Measurements from ENCODE around the gene ARHGEF26. TPM values are rescaled to one million over a fixed set of nuclear protein-coding genes. Genes with fewer than 3 reads are reported as not detected.

Gene ARHGEF26
- total RNA-seq, 2 experiments from 2014 or later, result 0.08 TPM; not detected in 1

DNA sequence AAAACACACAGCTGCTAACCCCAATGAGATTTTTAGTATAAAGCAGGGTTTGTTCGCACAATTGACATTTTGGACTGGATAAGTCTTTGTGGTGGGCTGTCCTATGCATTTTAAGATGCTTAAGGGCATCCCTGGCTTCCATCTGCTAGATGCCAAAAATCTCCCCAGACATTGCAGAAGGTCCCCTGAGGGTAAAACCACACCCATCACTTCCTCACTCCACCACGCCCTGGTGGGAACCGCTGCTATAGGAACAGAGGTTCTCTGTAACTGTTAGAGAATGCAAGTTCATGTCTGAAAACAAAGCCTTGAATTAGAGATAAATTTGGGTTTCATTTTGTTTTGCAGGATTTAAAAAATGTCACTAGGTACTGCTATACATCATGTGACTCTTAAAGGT, 67.7 kb downstream of the ARHGEF26 start:
- ChIA-PET POLR2A (no interaction called here), CTCF (no interaction called here)

DNA sequence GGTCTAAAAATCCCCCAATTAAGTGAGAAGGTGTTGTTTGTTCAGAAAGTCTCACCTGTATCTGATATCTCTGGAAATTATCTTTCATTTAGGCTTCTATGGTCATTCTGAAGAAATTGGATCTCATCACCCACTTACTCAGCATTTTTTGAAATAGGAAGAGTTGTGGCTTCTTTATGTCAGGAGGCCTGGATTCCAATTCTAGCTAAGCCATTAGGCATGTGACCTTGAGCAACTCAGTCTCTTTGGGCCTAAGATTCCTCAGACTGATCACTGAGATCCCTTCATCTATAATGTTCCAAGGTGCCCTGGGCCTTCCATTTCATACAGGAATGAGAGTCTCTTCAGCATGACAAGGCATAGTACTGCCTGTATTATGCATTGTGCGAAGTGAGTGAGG, 70.3 kb downstream of the ARHGEF26 start:
- ChIA-PET CTCF (no interaction called here), POLR2A (no interaction called here)

DNA sequence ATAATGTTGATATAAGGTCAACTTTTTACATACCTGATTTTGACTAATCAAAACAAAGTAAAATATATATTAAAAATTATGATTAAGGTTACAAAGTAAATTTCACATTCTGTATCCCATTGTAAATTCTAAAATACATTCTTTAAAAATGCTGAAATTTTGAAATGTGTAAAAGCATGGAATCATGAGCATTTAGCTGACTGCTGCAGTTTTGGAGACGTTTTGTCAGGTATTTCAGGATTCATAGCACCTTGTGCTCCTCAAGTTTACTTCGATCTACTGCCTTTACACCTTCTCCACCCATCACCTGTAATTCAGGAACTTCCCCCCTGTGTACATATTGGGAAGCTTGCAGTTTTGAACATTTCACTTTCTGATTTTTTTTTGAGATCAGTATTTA, 71.0 kb downstream of the ARHGEF26 start:
- ChIA-PET POLR2A (no interaction called here), CTCF (no interaction called here)

DNA sequence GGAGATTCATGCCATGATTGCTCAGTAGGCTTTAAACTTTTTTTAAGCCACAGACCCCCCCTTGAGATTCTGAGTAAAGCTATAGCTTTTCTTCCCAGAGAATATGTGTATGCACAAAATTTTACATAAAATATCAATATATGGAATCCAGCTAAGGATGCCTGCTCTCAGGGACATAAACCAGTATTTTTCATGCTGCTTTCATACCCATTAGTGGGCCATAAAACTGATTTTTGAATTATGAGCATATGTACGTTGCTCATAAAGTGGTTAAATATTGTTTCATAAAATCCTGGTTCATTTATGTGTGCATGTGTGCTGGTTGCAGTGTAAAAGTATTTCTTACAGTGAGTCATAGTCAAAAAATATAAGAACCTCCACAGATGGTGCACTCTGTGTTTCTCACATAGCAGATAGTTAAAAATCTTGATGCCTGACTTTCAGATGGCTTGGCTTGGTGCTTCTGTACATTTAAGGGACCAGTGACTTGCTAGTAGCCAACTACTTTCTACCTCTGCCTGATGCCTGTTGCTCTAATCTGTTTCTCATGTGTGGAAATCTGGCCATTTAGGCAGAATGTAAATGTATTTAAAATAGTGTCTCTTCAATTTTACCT, 71.9 kb downstream of the ARHGEF26 start:
- CTCF ChIA-PET, result no interaction called here
- POLR2A ChIA-PET, result no interaction called here

DNA sequence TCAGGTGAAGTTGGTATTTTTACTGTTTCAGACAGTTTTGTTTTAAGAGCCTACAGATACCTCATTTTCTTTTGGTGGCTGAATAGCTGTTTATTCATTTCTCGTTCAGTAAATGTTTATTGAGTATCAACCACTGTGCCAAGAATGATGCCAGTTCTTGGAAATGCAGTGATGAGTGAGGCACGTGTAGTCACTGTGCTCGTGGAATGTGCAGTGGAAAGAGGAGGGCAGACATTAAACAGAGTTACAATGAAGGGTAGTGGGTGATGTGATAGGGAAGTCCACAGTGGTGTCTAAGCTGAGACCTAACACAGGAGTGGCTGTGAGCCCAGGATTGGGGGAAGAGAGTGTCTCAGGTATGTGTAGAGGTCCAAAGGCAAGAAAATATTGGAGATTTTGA, 73.7 kb downstream of the ARHGEF26 start:
- POLR2A ChIA-PET, result no interaction called here
- CTCF ChIA-PET, result no interaction called here

DNA sequence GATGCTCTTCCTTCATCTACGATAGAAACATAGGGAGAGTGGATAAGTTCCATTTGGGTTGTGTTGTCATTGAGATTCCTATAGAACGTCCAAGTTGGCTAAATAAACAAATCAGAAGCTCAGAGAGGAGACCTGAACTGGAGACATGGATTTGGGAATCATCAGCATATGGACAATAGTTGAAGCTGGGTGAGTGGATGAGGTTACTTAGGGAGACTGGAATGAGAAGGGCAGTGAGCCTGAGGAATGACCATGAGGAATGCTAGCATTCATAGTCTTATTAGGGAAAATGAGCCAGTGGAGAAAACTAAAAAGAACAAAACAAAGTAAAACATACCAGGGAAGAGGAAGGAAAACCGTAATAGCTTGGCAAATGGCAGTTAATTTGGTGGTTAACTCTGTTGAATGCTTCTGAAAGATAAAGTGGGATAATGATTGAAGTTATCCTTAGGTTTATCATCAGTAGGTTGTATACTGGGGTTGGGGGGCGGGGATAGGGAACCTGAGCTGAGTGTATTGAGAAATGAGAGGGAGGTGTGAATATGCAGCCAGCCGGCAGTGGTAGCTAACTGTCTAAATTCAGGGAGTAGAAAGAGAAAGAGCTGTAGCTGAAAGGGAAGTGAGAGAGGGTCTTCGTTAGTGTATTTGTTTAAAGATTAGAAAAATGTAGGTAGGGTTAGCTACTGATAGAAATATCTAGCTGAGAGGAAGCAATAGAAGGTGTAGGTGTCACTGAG, 74.6 kb downstream of the ARHGEF26 start:
- CTCF ChIA-PET, result no interaction called here

DNA sequence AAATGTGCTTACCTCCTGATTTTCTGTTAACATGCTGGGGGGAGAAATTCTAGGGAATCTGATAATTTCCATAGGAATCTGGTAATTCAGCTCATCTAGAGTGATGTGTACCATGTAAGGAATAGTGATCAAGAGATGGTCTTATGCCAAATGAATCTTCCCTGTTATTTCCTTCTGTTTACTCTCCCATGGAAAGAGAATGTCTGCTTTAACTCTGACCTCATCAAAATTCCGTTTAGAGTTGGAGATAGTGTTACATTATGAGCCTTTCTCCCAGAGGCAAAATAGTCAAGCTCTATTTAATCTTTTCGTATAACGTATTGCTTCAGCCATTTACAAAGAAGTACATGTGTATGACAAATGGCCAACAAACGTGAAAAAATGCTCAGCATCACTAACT, 76.6 kb downstream of the ARHGEF26 start:
- ChIA-PET POLR2A (no interaction called here), CTCF (no interaction called here)

More for the DNA sequence above, 74.6 kb downstream of the ARHGEF26 start:
- POLR2A ChIA-PET, result no interaction called here

DNA sequence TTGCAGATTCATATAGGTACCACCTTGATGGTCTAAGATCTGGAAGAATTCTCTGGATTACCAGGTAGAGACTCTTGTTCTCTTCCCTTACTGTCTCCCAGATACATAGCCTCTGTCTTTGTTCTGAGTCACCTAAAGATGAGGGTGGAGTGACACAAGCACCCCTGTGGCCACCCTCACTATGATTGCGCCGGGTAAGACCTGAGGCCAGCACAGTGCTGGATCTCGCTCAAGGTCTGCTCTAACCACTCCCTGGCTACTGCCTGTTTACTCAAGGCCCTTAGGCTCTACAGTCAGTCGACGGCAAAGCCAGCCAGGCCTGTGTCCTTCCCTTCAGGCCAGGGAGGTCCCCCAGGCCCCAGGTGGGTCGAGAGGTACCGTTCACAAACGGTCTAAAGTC, 88.3 kb downstream of the ARHGEF26 start:
- CTCF ChIA-PET, result no interaction called here
- POLR2A ChIA-PET, result no interaction called here

DNA sequence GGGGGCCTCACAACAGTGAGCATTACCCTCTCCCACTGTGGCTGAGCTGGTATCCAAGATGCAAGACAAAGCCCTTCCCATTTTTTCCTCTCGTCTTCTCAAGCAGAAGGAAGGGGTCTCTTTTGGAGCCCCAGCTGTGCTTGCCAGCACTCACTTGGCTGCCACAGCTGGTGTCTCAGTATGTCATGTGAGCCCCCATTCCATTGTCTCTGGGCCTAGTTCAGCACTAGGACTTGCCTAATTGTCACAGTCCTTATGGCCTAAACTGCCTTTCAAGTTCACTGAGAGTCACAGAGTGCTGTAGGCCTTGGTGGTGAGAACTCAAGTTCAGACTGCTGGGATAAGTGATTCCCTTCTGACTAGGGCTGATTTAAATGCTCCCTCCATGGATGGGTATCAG, 89.8 kb downstream of the ARHGEF26 start:
- CTCF ChIA-PET, result no interaction called here
- POLR2A ChIA-PET, result no interaction called here

DNA sequence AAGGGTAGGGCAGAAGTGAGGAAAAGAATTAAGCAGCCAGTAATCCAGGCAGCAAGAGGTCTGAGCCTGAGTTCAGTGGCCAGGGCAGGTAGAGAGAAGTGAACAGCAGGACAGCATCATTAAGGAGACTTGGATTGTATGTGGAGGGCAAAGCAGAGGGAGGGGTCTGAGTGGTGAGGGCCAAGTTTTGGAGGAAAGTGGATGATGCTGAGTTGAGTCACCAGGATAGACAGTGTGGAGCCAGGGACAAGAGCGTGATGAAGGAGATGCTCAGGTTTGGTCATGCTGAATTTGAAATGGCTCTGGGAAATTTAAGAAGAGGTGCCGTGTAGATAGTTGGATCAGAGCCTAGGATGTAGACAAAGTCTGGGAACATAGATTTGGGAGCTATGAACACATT, 93.1 kb downstream of the ARHGEF26 start:
- ChIA-PET CTCF (no interaction called here), POLR2A (no interaction called here)

DNA sequence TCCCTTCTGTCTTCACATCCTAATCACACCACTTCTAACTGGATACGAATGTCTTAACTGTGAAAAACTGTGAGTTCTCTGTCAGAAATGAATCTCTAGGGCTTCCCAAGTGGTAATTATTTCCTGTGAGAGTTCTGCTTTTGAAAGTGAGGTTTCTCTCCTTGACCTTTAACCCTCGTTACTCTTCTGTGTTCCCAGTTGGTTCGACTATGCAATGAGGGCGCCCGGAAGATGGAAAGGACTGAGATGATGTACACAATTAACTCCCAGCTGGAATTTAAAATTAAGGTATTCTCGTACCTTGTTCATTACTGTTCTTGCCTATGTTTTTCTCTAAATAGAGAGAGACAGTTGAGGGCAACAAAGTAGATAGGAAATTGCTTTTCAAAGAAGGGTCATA, 96.5 kb downstream of the ARHGEF26 start:
- ChIA-PET CTCF (no interaction called here), POLR2A (no interaction called here)

DNA sequence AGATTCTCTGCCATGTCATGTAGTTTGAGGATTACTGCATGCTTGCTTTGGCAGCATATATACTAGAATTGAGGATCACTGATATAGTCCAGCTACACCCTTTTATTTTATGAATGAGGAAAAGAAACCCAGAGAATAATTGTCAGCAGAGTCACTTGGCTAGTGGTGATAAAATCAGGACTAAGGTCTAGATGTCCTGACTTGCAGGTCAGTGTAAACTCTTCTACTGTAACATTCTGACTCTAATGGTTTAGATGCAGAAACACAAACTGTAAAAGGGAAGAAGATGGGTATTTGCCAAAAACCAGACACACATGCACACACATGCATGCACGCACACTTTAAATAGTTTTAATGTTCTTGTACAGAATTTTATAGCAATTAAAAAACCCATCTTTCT, 97.5 kb downstream of the ARHGEF26 start:
- ChIA-PET POLR2A (no interaction called here), CTCF (no interaction called here)

DNA sequence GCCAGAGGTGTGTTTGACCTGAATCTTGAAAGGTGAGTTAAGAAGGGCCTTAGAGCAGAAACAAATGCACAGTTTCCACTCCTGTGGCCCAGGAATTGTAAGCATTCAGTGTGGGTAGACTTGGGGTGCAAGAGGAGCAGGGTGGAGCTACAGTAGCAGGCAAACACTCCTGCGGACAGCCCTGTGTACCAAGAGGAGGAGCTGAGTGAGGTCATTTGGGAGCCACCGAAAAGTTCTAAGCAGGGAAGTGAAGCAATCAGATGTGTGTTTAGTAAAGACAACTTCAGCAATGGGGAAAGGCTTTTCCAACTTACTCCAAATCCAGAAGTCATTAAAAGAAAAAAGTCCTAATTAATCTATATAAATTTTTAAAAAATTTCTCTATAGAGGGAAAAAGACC, 99.3 kb downstream of the ARHGEF26 start:
- ChIA-PET CTCF (interaction anchor here (0.7 kb wide), 1 partner anchor 408 kb away, joined by 3 read pairs; no protein-coding TSS in a partner anchor), POLR2A (no interaction called here)

DNA sequence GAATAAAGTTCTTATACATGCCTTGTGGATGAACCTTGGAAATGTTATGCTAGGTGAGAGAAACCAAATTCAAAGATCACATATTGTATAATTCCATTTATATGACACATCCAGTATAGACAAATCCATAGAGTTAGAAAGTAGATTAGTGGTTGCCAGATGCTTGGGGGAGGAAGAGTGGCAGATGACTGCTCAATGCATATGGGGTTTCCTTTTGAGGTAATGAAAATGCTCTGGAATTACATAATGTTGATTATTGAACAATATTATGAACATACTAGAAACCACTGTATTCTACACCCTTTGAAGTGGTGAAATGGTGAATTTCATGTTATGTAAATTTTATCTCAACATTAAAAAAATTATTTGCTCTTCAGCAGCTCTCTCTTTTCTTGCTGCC, 102.3 kb downstream of the ARHGEF26 start:
- ChIA-PET CTCF (no interaction called here), POLR2A (no interaction called here)

DNA sequence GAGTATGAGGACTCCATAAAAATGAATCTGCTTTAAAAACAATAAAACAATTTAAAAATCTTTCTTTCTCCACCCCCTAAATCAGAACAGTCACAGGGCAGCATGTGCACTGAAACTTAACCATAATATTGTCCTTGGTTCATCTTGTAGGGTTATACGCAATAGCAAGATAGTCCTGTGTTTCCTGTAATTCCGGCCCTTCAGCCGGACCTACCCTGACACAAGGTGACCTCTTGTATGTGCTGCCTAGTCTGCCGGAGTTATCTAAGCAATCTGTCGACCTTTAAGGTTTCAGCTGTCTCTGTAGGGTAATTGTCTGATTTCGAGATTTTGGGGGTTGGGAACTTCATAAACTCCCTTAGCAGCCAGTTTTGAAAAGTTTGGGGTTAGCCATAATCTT, 103.2 kb downstream of the ARHGEF26 start:
- ChIA-PET CTCF (no interaction called here), POLR2A (no interaction called here)

DNA sequence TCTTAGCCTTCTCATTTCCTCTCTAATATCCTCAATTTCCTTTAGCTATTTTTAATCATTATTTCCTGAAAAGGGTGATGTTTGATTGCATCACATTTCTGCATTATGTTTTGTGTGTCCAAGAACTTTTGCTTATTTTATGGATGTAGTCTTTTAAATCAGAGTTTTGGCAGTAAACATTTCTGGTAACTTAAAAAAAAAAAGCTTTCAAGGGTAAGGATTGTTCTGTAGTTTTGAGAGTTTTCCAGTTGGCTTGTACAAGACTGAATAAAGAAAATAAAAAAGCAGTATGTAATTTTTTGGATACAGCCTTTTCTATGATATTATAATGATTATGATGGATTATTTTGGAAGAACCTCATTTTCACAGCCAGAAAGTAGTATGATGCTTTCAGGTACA, 103.7 kb downstream of the ARHGEF26 start:
- ChIA-PET CTCF (no interaction called here), POLR2A (no interaction called here)

DNA sequence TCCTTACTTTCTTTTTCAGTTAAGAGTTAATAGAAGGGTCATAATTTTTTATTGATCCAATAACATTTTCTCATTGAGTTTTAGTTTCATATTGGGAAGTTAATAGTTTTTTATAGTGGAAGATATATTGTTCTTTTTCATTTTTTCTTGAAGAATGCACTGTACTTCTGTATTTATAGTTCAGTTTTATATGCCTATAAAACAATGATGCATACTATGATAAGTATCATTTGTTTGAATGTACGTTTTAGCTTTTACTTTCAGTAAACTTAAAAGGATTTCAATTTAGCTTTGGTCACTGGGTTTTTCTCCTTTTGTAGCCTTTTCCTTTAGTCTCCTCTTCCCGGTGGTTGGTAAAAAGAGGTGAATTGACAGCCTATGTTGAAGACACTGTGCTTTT, 104.3 kb downstream of the ARHGEF26 start:
- ChIA-PET CTCF (no interaction called here), POLR2A (no interaction called here)

DNA sequence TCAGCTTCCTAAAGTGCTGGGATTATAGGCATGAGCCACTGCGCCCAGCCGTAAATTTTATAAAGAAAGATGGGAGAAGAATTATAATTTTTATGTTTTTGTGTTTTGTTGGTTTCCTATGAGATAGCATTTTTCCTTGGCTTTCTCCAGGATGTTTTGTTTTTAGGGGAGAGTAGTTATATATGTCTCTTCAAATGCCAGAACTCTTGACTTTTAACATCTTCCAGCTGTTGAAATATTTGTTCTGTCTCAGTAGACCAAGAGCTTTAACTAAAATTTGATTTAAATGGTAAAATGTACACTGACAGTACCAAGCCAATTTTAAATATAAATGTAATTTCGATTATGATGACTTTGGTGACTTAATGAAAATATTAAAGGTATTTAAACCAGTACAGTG, 106.3 kb downstream of the ARHGEF26 start:
- ChIA-PET POLR2A (no interaction called here), CTCF (no interaction called here)

DNA sequence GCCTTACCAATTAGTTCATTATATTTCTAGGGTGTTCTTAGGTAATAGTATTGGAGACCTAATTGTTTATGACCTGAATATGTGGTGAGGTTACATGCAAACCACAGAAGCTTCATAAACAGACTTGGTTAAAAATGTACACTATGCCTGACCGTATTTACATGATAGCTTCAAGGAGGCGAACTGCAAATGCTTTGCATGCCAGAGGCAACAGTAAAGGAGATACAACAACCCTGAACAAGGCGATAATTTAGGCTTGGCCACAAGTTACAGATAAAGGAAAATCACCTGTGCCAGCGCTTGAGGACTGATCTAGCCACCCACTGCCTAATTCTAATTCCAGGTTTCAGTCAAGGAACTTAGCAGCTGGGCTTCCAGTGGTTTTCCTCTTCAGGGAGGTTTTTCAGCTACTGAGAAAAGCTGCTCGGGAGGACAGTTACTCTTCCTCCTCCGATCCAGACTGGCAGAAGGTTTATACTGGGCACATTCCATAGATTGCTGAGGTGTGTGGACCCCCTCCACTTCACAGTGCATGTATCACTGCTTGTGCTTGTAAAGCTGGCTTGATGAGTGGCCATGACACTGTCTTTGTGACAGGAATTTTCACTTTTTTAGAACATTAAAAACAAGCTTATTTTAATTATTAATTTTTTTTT, 107.5 kb downstream of the ARHGEF26 start:
- CTCF ChIA-PET, result interaction anchor here (0.6 to 1.3 kb wide), 3 partner anchors 55 to 1762 kb away, joined by 3 to 4 read pairs (median 3); no protein-coding TSS in a partner anchor
- POLR2A ChIA-PET, result no interaction called here

DNA sequence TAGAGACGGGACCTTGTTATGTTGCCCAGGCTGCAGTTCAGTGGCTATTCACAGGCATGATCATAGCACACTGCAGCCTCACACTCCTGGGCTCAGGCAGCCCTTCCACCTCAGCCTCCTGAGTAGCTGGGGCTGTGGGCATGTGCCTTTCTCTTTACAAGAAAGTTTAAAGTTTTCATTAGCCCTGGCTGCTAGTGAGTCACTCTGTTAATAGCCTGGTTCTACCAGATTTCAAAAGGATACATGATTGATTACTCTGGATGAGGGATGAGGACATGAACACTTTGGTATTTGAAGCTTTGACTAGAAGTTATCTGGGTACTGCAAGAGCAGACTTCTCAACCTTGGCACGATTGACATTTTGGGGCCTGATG, 108.0 kb downstream of the ARHGEF26 start:
- ChIA-PET CTCF (interaction anchor here (1.3 kb wide), 1 partner anchor 212 kb away, joined by 3 read pairs; no protein-coding TSS in a partner anchor), POLR2A (no interaction called here)

DNA sequence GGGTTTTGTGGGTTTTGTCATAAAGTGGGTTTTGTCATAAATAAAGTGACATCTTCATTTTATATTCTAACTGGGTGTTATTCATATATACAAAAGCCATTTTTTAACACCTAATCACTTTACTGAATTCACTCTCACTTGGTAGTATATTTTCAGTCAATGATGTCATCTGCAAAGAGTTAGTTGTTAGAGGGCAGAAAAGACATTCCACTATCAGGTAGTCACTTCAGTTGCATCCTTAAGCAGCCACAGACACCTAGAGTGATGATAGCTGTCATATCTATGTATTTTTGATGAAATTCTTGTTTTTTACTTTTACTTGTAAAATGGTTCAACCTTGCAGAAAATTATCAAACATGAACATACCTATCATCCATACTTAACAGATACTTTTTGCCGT, 114.1 kb downstream of the ARHGEF26 start:
- CTCF ChIA-PET, result no interaction called here
- POLR2A ChIA-PET, result no interaction called here

DNA sequence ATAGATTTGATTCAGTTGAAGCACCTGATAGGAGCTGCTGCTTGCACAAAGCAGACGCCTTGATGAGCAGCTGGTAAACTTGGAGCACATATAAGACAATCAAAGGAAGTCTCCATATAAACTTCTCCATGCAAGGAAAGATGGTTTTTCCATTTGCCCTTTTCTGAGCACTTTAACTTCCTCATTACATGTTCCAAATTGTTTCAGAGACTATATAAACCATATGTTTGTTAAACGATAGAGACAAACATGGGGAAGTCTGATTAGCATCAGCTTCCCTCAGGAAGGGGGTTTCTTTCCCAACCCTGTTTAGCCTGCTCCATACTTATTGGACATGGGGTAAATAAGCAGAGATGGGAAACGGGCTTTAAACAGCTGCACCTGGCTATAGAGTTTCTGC, 115.1 kb downstream of the ARHGEF26 start:
- ChIA-PET CTCF (no interaction called here), POLR2A (no interaction called here)
